Measurements from ENCODE around the gene CDC45. TPM values are rescaled to one million over a fixed set of nuclear protein-coding genes. Genes with fewer than 3 reads are reported as not detected.
A peak's percentile ranks its signal among the peaks of the same experiment; 100 is the strongest.

Gene CDC45
- total RNA-seq, 2 experiments from 2014 or later = 80.2 to 83.0 TPM

GRCh38 chr22:19476023-19476422, 3.7 kb upstream of the CDC45 start:
- no peaks in the 10 kb centered on the region for H3K9me2 ChIP-seq (ENCODE audit: insufficient read depth, low read length)
- H3K27ac ChIP-seq (ENCODE audit: low read depth, low read length, poor library complexity, severe bottlenecking) = no peak overlapping the region
- no TSS peak for BruUV-seq (replicated peaks)
- intact Hi-C loops (cut with micrococcal nuclease; ENCODE audit: unreplicated experiment) = loop anchor here (2.0 kb wide), 2 partner anchors 43 to 175 kb away; partner anchors contain the start of gene MRPL40
- 0 out of 2 replicates have a peak overlapping the region, but pooled peaks have one; percentile 1 for H3K4me2 ChIP-seq (ENCODE audit: low read length)
- POLR2A ChIA-PET = interaction anchor here (0.6 kb wide), 1 partner anchor 1818 kb away, joined by 4 read pairs; no protein-coding TSS in a partner anchor
- CTCF ChIA-PET (ENCODE audit: unreplicated experiment) = no interaction called here
- peaks cover 56% of the 10 kb centered on the region for H3K79me2 ChIP-seq (ENCODE audit: insufficient read depth, low read depth, low read length)
- no peak for DNase-seq (ENCODE audit: low spot score)
- H4K20me1 ChIP-seq (ENCODE audit: insufficient read depth, low read length) = peaks cover 14% of the 10 kb centered on the region
- no peak for TF ChIP-seq CTCF (conservative IDR thresholded peaks at IDR 0.05; ENCODE audit: low read length)
- no peak for TF ChIP-seq EZH2phosphoT487 (IDR thresholded peaks at IDR 0.05; ENCODE audit: borderline replicate concordance, low read depth, low read length)
- H3K9me3 ChIP-seq (ENCODE audit: low read length) = no peaks in the 10 kb centered on the region
- peaks cover 57% of the 10 kb centered on the region for H3K36me3 ChIP-seq (ENCODE audit: insufficient read depth, low read length)
- H3K4me3 ChIP-seq (ENCODE audit: low read depth, low read length, poor library complexity, severe bottlenecking) = no peak overlapping the region
- no peak overlapping the region for H2AFZ ChIP-seq (ENCODE audit: low read length)
- H3K4me1 ChIP-seq (ENCODE audit: insufficient read depth, low read length, poor library complexity, severe bottlenecking) = peaks cover 13% of the 10 kb centered on the region

- CTCF ChIA-PET (ENCODE audit: unreplicated experiment) = no interaction called here
- peaks cover 68% of the 10 kb centered on the region for H3K79me2 ChIP-seq (ENCODE audit: insufficient read depth, low read depth, low read length)
Observed at GRCh38 chr22:19477321-19478044, 2.2 kb upstream of the CDC45 start.

More at GRCh38 chr22:19477321-19478044, 2.2 kb upstream of the CDC45 start:
- Histone ChIP-seq H3K4me2 (ENCODE audit: low read length) (peak overlapping the region; percentile 100), H3K36me3 (ENCODE audit: insufficient read depth, low read length) (peaks cover 52% of the 10 kb centered on the region), H3K9me3 (ENCODE audit: low read length) (no peaks in the 10 kb centered on the region), H4K20me1 (ENCODE audit: insufficient read depth, low read length) (peaks cover 17% of the 10 kb centered on the region), H2AFZ (ENCODE audit: low read length) (no peak overlapping the region), H3K4me3 (ENCODE audit: low read depth, low read length, poor library complexity, severe bottlenecking) (peak overlapping the region; percentile 94), H3K9me2 (ENCODE audit: insufficient read depth, low read length) (no peaks in the 10 kb centered on the region), H3K4me1 (ENCODE audit: insufficient read depth, low read length, poor library complexity, severe bottlenecking) (peaks cover 14% of the 10 kb centered on the region), H3K27ac (ENCODE audit: low read depth, low read length, poor library complexity, severe bottlenecking) (peak overlapping the region; percentile 75)
- intact Hi-C loops (cut with micrococcal nuclease; ENCODE audit: unreplicated experiment) = loop anchor here (2.0 kb wide), 2 partner anchors 45 to 177 kb away; partner anchors contain the start of gene MRPL40
- DNase-seq (ENCODE audit: low spot score) = peak; percentile 43
- TF ChIP-seq CTCF (conservative IDR thresholded peaks at IDR 0.05; ENCODE audit: low read length) (peak; percentile 75), EZH2phosphoT487 (IDR thresholded peaks at IDR 0.05; ENCODE audit: borderline replicate concordance, low read depth, low read length) (no peak)
- BruUV-seq (replicated peaks) = TSS peak; percentile 51
- POLR2A ChIA-PET = interaction anchor here (0.7 to 0.9 kb wide), 3 partner anchors 118 to 214 kb away, joined by 3 to 5 read pairs (median 4); no protein-coding TSS in a partner anchor
